Activated B cell treated with CpG ODN at 0.5 μM for 24 hours (primary cell): ENCODE results near the gene RAPGEF2. TPM values are rescaled to one million over a fixed set of nuclear protein-coding genes. Genes with fewer than 3 reads are reported as not detected.

Source experiments
- ATAC-seq: fragments of 200-7000 bp; cut with Tn5 transposase; one replicate; pipeline ENCODE4 v1.10.0; 2021; ENCODE audit warnings: low read depth, mild to moderate bottlenecking, moderate library complexity
- CTCF ChIA-PET: fragments of 350-600 bp; sonication (Branson Sonifier 250); formaldehyde crosslinking; loops from one replicate; lab custom pipeline; 2021; ENCODE audit warnings: antibody characterized with exemption; lab: Charles Lee
- POLR2A ChIA-PET: fragments of 350-600 bp; sonication (Branson Sonifier 250); formaldehyde crosslinking; loops from one replicate; lab custom pipeline; 2021; ENCODE audit warnings: antibody characterized with exemption; lab: Charles Lee
- DNase-seq: peaks from one replicate; pipeline ENCODE4 v3.0.0; 2022
- H3K27ac Mint-ChIP-seq: one replicate; pipeline ENCODE4 v1.8.0; 2020; ENCODE audit warnings: mixed read lengths
- H3K27me3 Mint-ChIP-seq: one replicate; pipeline ENCODE4 v1.8.0; 2021; ENCODE audit warnings: mixed read lengths
- H3K36me3 Mint-ChIP-seq: one replicate; pipeline ENCODE4 v1.8.0; 2021; ENCODE audit warnings: low read depth, mixed read lengths
- H3K4me1 Mint-ChIP-seq: one replicate; pipeline ENCODE4 v1.8.0; 2021; ENCODE audit warnings: mixed read lengths
- H3K4me3 Mint-ChIP-seq: one replicate; pipeline ENCODE4 v1.8.0; 2020; ENCODE audit warnings: mild to moderate bottlenecking, mixed read lengths
- H3K9me3 Mint-ChIP-seq: one replicate; pipeline ENCODE4 v1.8.0; 2020; ENCODE audit warnings: mixed read lengths
- CTCF ChIP-seq: fragments of 200-600 bp; IDR thresholded peaks from one replicate; pipeline ENCODE4 v1.8.0; 2022; ENCODE audit warnings: antibody characterized with exemption, mild to moderate bottlenecking
- intact Hi-C: fragments of 100-400 bp; cut with micrococcal nuclease; formaldehyde crosslinking; loops from one replicate; pipeline ENCODE4 v1.15.1; 2024
- total RNA-seq: library from RNA; stranded (reverse); gene quantifications from 2 replicates; pipeline ENCODE4 v1.2.3, GENCODE V29; 2022

Gene RAPGEF2
- total RNA-seq, 1 donor from 2014 or later = 22.9 TPM

GRCh38 chr4:159129814-159130550, 27.1 kb downstream of the RAPGEF2 start:
- H3K4me1 Mint-ChIP-seq = peaks cover 16% of the 10 kb centered on the region
- no peaks in the 10 kb centered on the region for H3K9me3 Mint-ChIP-seq
- no peak for TF ChIP-seq CTCF
- DNase-seq (no peak), ATAC-seq (no peak)
- H3K36me3 Mint-ChIP-seq = no peaks in the 10 kb centered on the region
- H3K27ac Mint-ChIP-seq = no peak overlapping the region
- ChIA-PET CTCF (no interaction called here), POLR2A (no interaction called here)
- no peaks in the 10 kb centered on the region for H3K27me3 Mint-ChIP-seq
- no peak overlapping the region for H3K4me3 Mint-ChIP-seq
- intact Hi-C loops = no loop called here

- Mint-ChIP-seq H3K4me3 (no peak overlapping the region), H3K27me3 (no peaks in the 10 kb centered on the region), H3K36me3 (no peaks in the 10 kb centered on the region), H3K9me3 (no peaks in the 10 kb centered on the region), H3K4me1 (peaks cover 21% of the 10 kb centered on the region), H3K27ac (no peak overlapping the region)
- ATAC-seq (no peak), DNase-seq (no peak)
- intact Hi-C loops = no loop called here
- POLR2A ChIA-PET = no interaction called here
- TF ChIP-seq CTCF = no peak
- CTCF ChIA-PET = no interaction called here
Measured at GRCh38 chr4:159131564-159131963, 28.7 kb downstream of the RAPGEF2 start.

GRCh38 chr4:159134429-159134828, 31.6 kb downstream of the RAPGEF2 start:
- no peak for DNase-seq
- Mint-ChIP-seq H3K27ac (no peak overlapping the region), H3K4me1 (peaks cover 22% of the 10 kb centered on the region), H3K27me3 (no peaks in the 10 kb centered on the region), H3K4me3 (no peak overlapping the region), H3K9me3 (no peaks in the 10 kb centered on the region), H3K36me3 (no peaks in the 10 kb centered on the region)
- intact Hi-C loops = no loop called here
- no peak for TF ChIP-seq CTCF
- ChIA-PET POLR2A (no interaction called here), CTCF (no interaction called here)
- ATAC-seq = no peak

GRCh38 chr4:159137176-159137575, 34.3 kb downstream of the RAPGEF2 start:
- Mint-ChIP-seq H3K4me1 (peaks cover 23% of the 10 kb centered on the region), H3K27me3 (no peaks in the 10 kb centered on the region), H3K36me3 (no peaks in the 10 kb centered on the region), H3K9me3 (no peaks in the 10 kb centered on the region), H3K27ac (no peak overlapping the region), H3K4me3 (no peak overlapping the region)
- DNase-seq (no peak), ATAC-seq (no peak)
- ChIA-PET CTCF (no interaction called here), POLR2A (no interaction called here)
- TF ChIP-seq CTCF = no peak
- intact Hi-C loops = no loop called here

GRCh38 chr4:159138436-159138835, 35.6 kb downstream of the RAPGEF2 start:
- no peaks in the 10 kb centered on the region for H3K27me3 Mint-ChIP-seq
- no peak for TF ChIP-seq CTCF
- no peaks in the 10 kb centered on the region for H3K36me3 Mint-ChIP-seq
- H3K4me1 Mint-ChIP-seq = peaks cover 23% of the 10 kb centered on the region
- no peak overlapping the region for H3K27ac Mint-ChIP-seq
- ATAC-seq = no peak
- ChIA-PET CTCF (no interaction called here), POLR2A (no interaction called here)
- no peak for DNase-seq
- no peaks in the 10 kb centered on the region for H3K9me3 Mint-ChIP-seq
- intact Hi-C loops = no loop called here
- no peak overlapping the region for H3K4me3 Mint-ChIP-seq
